ENCODE results near the gene CPB2. TPM values are rescaled to one million over a fixed set of nuclear protein-coding genes. Genes with fewer than 3 reads are reported as not detected.

CPB2 gene
- total RNA-seq, 1 donor from 2014 or later, result under 0.01 TPM

GRCh38 chr13:46126552-46127357, 21.9 kb upstream of the CPB2 start:
- DNase-seq (ENCODE audit: low read depth in 2 of 2), result peak; percentile 21 to 83

- DNase-seq (ENCODE audit: low read depth in 2 of 2), result peak in 1 of 2 donors; percentile 7
These were observed 21.2 kb upstream of the CPB2 start for GRCh38 chr13:46126056-46126455.

DNA sequence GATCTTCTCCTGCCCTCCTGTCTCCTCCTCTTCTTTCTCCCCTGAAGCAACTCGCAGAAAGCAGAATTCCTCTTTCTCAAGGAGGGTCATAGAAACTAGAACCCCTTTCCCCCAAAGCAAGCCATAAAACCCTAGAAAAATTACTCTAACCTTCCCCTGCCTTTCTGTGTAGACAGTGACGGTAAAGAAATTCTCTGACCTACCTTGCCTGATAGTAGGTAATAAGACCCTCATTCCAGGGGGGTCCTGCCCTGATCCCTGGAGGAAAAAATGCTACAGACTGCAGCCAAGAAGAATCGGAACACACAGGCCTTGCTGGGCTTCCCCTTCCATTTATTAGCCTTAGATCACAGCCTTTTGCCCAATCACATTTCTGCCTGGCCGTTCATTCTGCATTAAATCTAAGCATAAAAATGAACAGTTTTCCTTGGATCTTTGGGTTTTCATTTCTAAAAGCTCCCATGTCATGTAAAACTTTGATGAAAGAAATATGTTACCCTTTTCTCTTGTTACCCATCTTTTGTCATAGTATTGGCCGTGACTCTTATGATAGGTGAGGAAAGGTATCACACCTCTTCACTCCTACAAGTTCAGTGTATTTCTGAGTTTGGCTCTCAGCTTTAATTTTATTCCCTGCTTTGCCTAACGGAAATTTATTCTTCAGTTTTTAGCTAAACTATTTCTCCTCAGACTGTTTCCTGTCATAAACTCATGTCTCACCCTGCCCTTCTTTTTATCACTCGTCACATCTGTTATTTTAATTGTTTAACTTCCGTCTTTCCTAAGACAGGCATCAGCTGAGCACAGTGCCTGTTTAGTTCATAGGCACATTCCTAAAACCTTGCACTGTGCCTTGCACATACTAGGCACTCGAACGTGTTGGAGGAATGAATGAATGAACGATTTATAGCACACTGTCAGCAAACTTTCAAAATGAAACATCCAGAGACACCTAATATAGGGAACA, 20.4 kb upstream of the CPB2 start:
- DNase-seq (ENCODE audit: low read depth in 2 of 2), result peak in 1 of 2 donors; percentile 78

GRCh38 chr13:46124531-46124966, 19.7 kb upstream of the CPB2 start:
- no peak for DNase-seq (ENCODE audit: low read depth in 2 of 2)

DNA sequence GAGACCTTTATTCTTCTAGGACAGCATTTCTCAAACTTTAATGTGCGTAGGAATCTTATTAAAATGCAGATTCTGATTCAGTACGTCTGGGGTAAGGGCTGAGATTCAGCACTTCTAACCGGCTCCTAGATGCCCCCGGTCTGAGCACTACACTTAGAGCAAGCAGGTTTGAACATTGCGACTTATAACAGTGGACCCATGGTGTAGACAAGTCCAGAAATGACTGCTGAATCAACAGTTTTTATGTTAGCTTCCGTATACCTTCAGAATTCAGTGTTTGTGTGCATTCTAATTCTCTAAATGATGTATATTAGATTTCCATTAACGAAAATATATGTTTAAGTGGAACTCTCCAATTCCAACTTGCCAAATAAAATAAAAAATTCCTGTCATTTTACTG, 17.5 kb upstream of the CPB2 start:
- no peak for DNase-seq (ENCODE audit: low read depth in 2 of 2)

- DNase-seq (ENCODE audit: low read depth in 2 of 2), result no peak
These were observed 16.8 kb upstream of the CPB2 start for GRCh38 chr13:46121597-46122163.

- DNase-seq (ENCODE audit: low read depth in 2 of 2), result no peak
These were observed 16.2 kb upstream of the CPB2 start for GRCh38 chr13:46121033-46121432.

GRCh38 chr13:46119883-46120614, 15.2 kb upstream of the CPB2 start:
- peak in 1 of 2 donors; percentile 85 for DNase-seq (ENCODE audit: low read depth in 2 of 2)

DNA sequence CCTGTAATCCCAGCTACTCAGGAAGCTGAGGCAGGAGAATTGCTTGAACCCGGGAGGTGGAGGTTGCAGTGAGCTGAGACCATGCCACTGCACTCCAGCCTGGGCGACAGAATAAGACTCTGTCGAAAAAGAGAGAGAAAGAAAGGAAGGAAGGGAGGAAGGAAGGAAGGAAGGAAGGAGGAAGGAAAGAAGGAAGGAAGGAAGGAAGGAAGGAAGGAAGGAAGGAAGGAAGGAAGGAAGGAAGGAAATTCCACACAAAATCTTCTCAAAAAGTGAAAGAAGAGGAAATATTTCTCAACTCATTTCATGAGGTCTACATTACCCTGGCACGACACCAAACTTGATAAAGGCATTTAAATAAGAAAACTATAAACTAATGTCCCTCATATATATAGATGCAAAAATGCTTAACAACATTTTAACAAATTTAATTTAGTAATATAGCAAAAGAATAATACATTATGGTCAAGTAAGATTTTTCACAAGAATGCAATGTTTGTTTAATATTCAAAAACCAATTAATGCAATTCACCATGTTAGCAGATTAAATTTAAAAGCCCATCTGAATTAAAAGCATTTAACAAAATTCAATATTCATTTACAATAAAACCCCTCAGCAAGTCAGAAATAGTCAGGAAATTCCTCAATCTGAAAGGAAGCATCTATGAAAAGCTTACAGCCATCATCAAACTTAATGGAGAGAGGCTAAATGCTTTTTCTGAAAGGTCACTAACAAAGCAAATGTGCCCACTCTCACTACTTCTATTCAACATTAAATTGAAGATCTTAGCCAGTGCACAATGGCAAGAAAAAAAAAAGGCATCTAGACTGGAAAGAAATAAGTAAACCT, 12.0 kb upstream of the CPB2 start:
- DNase-seq (ENCODE audit: low read depth in 2 of 2), result peak in 1 of 2 donors; percentile 18

DNA sequence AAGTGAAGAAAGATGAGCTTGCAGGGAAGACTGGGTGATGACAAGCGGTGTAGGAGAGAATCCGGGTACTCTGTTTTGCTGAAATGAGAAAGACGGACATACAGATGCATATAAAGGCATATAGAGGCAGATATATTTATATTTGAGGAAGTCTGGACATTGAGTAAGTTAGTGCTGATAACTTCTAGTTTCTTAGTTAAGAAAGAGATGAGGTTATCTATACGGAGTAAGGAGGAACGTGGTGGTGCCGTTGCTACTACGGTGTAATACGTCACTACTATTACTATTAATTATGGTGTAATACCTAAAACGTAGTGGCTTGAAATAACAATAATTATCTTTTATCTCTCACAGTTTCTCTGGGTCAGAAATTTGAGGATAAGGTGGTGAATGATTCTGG, 9.8 kb upstream of the CPB2 start:
- no peak for DNase-seq (ENCODE audit: low read depth in 2 of 2)

DNA sequence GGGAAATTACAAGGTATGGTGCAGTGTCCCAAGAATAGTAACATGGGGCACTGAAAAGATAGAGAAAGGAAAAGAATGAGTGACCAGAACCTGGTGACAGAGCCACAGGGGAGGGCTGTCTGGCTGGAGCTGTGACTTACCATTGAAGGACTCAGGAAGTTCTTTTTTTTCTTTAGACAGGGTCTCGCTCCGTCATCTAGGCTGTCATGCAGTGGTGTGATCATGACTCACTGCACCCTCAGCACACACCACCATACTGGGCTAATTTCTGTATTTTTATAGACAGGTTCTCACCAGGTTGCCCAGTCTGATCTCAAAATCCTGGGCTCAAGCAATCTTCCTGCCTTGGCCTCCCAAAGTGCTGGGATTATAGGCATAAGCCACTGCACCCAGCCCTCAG, 8.8 kb upstream of the CPB2 start:
- peak in 1 of 2 donors; percentile 86 for DNase-seq (ENCODE audit: low read depth in 2 of 2)

- DNase-seq (ENCODE audit: low read depth in 2 of 2), result no peak
These were observed 6.3 kb upstream of the CPB2 start for GRCh38 chr13:46111151-46111550.

DNA sequence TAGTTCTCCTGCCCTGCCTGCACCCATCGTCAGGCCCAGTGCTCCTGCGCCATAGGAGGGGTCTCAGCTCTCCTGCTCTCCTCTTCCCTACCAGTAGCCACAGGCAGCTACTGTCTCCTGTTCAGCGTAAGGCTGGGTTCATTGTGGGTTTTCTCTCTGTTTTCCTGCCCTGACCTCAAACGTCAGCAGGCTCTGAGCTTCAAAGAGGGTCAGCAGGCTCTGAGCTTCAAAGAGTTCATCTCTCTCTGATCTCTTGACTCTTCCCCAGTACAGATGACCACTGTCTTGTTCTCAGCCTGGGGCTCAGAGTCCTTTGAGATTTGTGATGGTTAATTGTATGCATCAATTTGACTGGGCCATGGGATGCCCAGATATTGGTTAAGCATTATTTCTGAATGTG, 4.6 kb upstream of the CPB2 start:
- no peak for DNase-seq (ENCODE audit: low read depth in 2 of 2)

DNA sequence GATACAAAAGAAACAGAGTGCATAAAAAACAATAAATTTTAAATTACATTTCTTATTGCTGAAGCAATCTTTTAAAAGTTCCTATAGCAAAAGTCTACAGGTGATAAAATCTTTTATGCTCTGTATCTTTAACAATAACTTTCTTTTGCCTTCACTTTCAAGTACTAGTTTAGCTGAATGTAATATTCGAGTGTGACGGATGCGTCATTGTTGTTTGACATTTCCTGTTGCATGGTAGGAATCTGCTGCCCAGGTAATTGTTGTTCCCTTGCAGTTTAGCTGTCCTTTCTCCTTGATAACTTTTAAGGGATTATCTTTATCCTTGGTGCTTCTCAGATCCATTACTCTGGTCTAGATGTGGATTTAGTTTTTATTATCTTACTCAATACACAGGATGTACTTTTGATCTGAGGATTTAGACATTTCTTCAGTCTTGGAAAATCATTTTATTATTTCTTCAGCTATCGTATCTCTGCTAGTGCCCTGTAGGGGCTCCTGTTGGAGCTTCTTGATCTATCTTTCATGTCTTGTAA, 2.1 kb upstream of the CPB2 start:
- DNase-seq (ENCODE audit: low read depth in 2 of 2), result peak in 1 of 2 donors; percentile 52

- no peak for DNase-seq (ENCODE audit: low read depth in 2 of 2)
These were observed 1.8 kb downstream of the CPB2 start for GRCh38 chr13:46103037-46103436.

- DNase-seq (ENCODE audit: low read depth in 2 of 2), result no peak
These were observed 2.6 kb downstream of the CPB2 start for GRCh38 chr13:46102255-46102605.

DNA sequence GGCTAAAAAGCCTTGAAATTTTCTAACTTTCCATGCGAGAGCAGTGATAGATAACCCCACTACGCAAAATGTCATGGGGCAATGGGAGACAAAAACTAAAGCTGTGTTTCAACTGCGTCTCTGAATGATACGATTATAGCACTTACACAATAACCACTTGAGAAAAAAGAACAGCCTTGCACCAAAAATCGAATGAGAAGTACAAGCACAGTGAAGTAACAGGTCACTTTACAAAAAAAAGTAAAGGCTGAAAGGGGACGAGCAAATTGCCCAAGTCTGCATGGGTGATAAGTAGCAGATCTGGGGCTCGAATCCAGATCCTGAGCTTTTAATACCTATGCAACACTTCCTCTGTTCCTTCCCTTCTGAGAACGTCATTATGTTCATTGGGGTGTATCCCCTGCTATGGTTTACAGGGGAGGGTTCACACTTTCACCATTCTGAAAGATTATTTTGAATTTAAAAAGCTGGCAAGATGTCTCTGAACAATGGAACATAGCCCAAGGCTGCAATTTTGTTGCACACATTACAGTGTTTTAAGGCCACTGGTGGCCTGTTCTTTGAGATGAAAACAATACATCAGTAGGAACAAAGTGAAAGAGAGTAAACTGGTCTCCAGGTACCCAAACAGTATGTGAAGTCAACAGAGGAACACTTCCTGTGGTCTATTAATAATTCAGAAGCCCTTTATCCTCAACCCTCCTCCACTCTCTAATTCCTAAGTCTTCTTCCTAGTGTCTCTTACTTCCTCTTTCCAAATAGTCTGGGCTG, 3.2 kb downstream of the CPB2 start:
- DNase-seq (ENCODE audit: low read depth in 2 of 2), result no peak

DNA sequence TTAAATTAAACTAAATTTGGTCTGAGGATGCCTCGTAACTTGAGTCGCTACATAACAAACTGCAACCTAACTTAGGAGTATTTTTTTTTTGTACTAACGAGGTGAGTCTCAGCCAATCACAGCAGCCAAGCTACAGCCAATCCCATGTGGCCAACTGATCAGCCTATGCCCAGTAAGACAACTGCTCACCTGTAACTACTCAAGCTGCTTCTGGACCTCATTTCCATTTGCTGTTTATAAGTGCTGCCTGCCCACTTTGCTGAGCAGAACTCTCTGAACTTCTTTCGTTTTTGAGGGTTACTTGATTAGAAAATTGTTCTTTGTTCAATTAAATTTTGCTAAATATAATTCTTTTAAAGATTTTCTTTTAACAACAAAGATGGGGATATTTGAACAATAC, 3.8 kb downstream of the CPB2 start:
- DNase-seq (ENCODE audit: low read depth in 2 of 2), result no peak

- peak in 1 of 2 donors; percentile 16 for DNase-seq (ENCODE audit: low read depth in 2 of 2)
These were observed 4.5 kb downstream of the CPB2 start for GRCh38 chr13:46100191-46100815.

Measured in dermis microvascular lymphatic vessel endothelial cell (primary cell).